ENCODE measurements around the gene ACSS1.

The ACSS1 gene

DNA sequence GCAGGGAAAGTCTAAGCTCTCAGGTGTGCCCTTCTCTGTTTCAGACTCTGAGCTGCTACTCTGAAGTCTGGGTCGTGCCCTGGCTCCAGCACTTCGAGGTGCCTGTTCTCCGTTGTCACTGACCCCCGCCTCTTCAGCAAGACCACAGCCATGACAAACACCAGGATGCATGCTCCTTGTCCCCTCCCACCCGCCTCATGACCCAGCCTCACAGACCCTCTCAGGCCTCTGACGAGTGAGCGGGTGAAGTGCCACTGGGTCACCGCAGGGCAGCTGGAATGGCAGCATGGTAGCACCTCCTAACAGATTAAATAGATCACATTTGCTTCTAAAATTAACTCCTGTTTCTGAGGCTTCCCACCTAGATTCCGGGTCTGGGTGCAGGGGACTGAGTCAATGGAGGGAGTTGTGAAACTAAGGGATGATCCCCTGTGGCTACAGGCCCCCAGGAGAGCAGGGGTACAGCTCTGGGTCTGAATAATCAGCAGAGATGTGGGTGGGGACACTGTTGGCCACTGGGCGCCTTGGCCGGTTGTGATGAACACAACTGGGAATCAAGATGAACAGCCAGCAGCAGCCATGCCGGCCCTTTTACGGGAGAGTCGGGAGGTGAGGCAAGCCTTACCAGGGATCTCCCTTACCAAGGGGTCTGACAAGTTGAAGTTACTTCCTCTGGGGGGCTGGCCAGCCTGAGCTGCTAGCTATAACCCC is 98.2 kb downstream of the ACSS1 start:
- H3K4me2 ChIP-seq (ENCODE audit: low read length) = no peak overlapping the region
- no peaks in the 10 kb centered on the region for H3K9me3 ChIP-seq (ENCODE audit: control insufficient read depth, low read length)
- H3K36me3 ChIP-seq (ENCODE audit: control insufficient read depth, insufficient read depth, low read length) = no peaks in the 10 kb centered on the region
- no peak overlapping the region for H3K27ac ChIP-seq
- peaks cover 5% of the 10 kb centered on the region for H3K4me1 ChIP-seq
- no peaks in the 10 kb centered on the region for H3K27me3 ChIP-seq (ENCODE audit: control insufficient read depth, insufficient read depth, low read length)
- no peak overlapping the region for H2AFZ ChIP-seq
- H3K4me3 ChIP-seq (ENCODE audit: low read depth, low read length) = no peak overlapping the region
- TF ChIP-seq, protein P1, sequence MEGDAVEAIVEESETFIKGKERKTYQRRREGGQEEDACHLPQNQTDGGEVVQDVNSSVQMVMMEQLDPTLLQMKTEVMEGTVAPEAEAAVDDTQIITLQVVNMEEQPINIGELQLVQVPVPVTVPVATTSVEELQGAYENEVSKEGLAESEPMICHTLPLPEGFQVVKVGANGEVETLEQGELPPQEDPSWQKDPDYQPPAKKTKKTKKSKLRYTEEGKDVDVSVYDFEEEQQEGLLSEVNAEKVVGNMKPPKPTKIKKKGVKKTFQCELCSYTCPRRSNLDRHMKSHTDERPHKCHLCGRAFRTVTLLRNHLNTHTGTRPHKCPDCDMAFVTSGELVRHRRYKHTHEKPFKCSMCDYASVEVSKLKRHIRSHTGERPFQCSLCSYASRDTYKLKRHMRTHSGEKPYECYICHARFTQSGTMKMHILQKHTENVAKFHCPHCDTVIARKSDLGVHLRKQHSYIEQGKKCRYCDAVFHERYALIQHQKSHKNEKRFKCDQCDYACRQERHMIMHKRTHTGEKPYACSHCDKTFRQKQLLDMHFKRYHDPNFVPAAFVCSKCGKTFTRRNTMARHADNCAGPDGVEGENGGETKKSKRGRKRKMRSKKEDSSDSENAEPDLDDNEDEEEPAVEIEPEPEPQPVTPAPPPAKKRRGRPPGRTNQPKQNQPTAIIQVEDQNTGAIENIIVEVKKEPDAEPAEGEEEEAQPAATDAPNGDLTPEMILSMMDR (IDR thresholded peaks at IDR 0.05) = no peak
- no peaks in the 10 kb centered on the region for H3K79me2 ChIP-seq
- H3K9ac ChIP-seq = no peak overlapping the region

DNA sequence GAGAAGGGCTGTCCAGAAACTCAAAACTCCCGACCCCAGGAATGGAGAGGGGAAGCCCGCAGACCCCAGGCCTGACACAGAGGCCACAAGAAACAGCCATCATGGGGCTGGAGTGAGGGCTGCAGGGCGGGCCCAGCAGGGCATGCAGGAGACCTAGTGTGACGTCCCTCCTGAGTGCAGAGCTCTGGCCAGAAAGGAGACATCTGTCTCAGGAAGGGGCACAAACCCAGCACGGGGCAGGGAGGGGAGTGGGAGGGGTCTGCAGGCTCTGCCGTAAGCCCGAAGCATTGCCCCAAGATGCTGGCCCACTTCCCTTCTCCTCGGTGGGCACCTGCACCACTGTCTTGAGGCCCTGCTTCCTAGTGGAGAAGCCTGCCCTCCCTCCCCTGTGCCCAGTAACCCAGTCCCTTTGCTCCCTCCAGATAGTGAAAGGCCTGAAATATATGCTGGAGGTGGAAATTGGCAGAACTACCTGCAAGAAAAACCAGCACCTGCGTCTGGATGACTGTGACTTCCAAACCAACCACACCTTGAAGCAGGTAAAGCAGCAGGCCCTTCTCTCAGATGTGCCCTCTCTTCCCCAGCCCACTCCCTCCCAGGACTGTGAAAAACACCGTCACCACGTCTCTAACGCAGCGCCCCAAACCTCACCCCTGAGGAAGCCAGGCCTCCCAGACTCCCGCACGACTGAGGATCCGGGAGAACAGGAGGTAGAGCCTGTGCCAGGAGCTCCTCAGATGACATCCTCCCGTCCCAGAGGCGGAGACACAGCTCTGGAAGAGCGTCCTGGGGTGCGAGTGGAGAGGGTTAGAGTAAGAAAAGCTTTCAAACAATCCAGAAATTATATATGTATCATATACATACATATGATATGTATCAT is 99.2 kb downstream of the ACSS1 start:
- Histone ChIP-seq H3K4me1 (peaks cover 5% of the 10 kb centered on the region), H3K4me2 (ENCODE audit: low read length) (no peak overlapping the region), H2AFZ (no peak overlapping the region), H3K36me3 (ENCODE audit: control insufficient read depth, insufficient read depth, low read length) (no peaks in the 10 kb centered on the region), H3K9ac (no peak overlapping the region), H3K27ac (no peak overlapping the region), H3K4me3 (ENCODE audit: low read depth, low read length) (no peak overlapping the region), H3K79me2 (no peaks in the 10 kb centered on the region), H3K27me3 (ENCODE audit: control insufficient read depth, insufficient read depth, low read length) (no peaks in the 10 kb centered on the region), H3K9me3 (ENCODE audit: control insufficient read depth, low read length) (no peaks in the 10 kb centered on the region)
- TF ChIP-seq, protein P1 (IDR thresholded peaks at IDR 0.05) = no peak

DNA sequence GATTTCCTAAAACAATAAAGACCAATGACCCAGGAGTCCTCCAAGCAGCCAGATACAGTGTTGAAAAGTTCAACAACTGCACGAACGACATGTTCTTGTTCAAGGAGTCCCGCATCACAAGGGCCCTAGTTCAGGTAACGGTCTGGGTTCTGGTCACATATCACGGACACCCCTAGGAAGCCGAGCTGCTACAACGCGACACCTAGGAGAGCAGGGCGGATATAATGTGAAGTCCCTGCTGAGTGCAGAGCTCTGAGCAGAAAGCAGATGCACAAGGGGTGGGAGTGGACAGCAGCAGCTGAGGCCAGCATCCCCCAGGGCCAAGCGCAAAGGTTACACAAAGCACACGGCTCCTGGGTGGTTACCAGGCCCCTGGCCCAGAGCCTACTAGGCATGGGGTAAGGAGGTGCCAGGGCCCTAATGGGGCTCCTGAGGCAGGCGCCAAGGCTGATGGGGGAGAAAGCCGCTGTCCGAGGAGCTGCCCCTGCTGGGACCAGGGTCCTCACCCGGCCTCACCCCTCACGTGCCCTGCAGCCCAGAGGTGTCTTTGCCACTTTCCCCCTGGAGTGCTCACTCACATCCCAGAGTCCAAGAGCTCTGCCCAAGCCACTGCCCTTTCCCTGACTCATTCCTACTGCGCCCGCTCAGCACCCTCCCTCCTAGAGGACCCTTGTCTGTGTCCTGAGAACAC is 100.5 kb downstream of the ACSS1 start:
- H3K9me3 ChIP-seq (ENCODE audit: control insufficient read depth, low read length) = no peaks in the 10 kb centered on the region
- no peaks in the 10 kb centered on the region for H3K79me2 ChIP-seq
- no peak overlapping the region for H2AFZ ChIP-seq
- no peak overlapping the region for H3K4me3 ChIP-seq (ENCODE audit: low read depth, low read length)
- H3K4me2 ChIP-seq (ENCODE audit: low read length) = no peak overlapping the region
- no peaks in the 10 kb centered on the region for H3K36me3 ChIP-seq (ENCODE audit: control insufficient read depth, insufficient read depth, low read length)
- H3K4me1 ChIP-seq = peaks cover 5% of the 10 kb centered on the region
- TF ChIP-seq, protein P1 (IDR thresholded peaks at IDR 0.05) = no peak
- no peaks in the 10 kb centered on the region for H3K27me3 ChIP-seq (ENCODE audit: control insufficient read depth, insufficient read depth, low read length)
- H3K27ac ChIP-seq = no peak overlapping the region
- no peak overlapping the region for H3K9ac ChIP-seq
